NCI-H446 (cell line): ENCODE measurements around the gene CHRND.

Experiments used
- DNase-seq, 2 experiments: peaks; one replicate each; lab custom pipeline; 2025; lab: John Stamatoyannopoulos, UW

CHRND gene

GRCh38 chr2:232576995-232577394, 51.0 kb downstream of the CHRND start:
- no peak for DNase-seq

- no peak for DNase-seq
These were observed 51.9 kb downstream of the CHRND start for GRCh38 chr2:232577841-232578240.

- no peak for DNase-seq
These were observed 52.7 kb downstream of the CHRND start for GRCh38 chr2:232578626-232579025.

- DNase-seq = no peak
These were observed 54.7 kb downstream of the CHRND start for GRCh38 chr2:232580648-232580981.

GRCh38 chr2:232581725-232582124, 55.8 kb downstream of the CHRND start:
- DNase-seq = no peak

GRCh38 chr2:232584238-232584637, 58.3 kb downstream of the CHRND start:
- no peak for DNase-seq
